GM12891 (cell line): Measurements from ENCODE around the gene ATP11A.

Source experiments
- PAX5 ChIP-seq: IDR thresholded peaks from 2 replicates; pipeline ENCODE4 v1.6.1; 2011; ENCODE audit warnings: low read length, moderate library complexity, mild to moderate bottlenecking; ENCODE audit not compliant: insufficient read depth, severe bottlenecking
- POLR2A ChIP-seq: IDR thresholded peaks from 2 replicates; pipeline ENCODE4 v1.6.1; 2011; ENCODE audit warnings: low read depth, low read length, control low read depth
- POLR2AphosphoS5 ChIP-seq: IDR thresholded peaks from 2 replicates; pipeline ENCODE4 v1.6.1; 2011; ENCODE audit warnings: low read depth, low read length, control low read depth
- POU2F2 ChIP-seq: IDR thresholded peaks from 2 replicates; pipeline ENCODE4 v1.6.1; 2011; ENCODE audit warnings: low read depth, mild to moderate bottlenecking, control low read depth, low read length, moderate library complexity
- SPI1 ChIP-seq: IDR thresholded peaks from 2 replicates; pipeline ENCODE4 v1.6.1; 2011; ENCODE audit warnings: low read depth, low read length, control low read depth
- TAF1 ChIP-seq: IDR thresholded peaks from 2 replicates; pipeline ENCODE4 v1.6.1; 2011; ENCODE audit warnings: low read depth, low read length, control low read depth

- TF ChIP-seq POLR2A (no peak), TAF1 (no peak), SPI1 (no peak), POLR2AphosphoS5 (no peak), POU2F2 (no peak), PAX5 (no peak)
Measured at GRCh38 chr13:112810608-112811007, 120.8 kb downstream of the ATP11A start.
